Gastrocnemius medialis (tissue), 4 donors: ENCODE data around the gene SF3A1. TPM values are rescaled to one million over a fixed set of nuclear protein-coding genes. Genes with fewer than 3 reads are reported as not detected.

ENCODE experiments used
- ATAC-seq, 2 donors: fragments of 150-250 bp; one replicate each; pipeline ENCODE4 v1.9.1; 2016
- DNase-seq, 2 donors: peaks; one replicate each; pipeline ENCODE4 v3.0.0-alpha.2; 2019
- H3K27ac ChIP-seq, 4 donors: fragments of 200-600 bp; sonication (generic); 1 replicate in 1 of 4; 2 replicates in 3 of 4; pipeline ENCODE4 v1.5.1; 2016 to 2018; ENCODE audit warnings: mild to moderate bottlenecking in 2 of 4, moderate library complexity in 1 of 4
- H3K27me3 ChIP-seq, 3 donors: fragments of 200-600 bp; sonication (generic) in 2 of 3; 1 replicate in 1 of 3; 2 replicates in 2 of 3; pipeline versions ENCODE4 v1.5.1 to v1.6.0; 2016 to 2019; ENCODE audit warnings: mild to moderate bottlenecking in 1 of 3, moderate library complexity in 1 of 3
- H3K36me3 ChIP-seq, 2 donors: fragments of 200-600 bp; sonication (generic) in 1 of 2; one replicate each; pipeline ENCODE4 v1.5.1; 2017 to 2018
- H3K4me1 ChIP-seq, 2 donors: fragments of 200-600 bp; sonication (generic) in 1 of 2; one replicate each; pipeline ENCODE4 v1.5.1; 2016 to 2017; ENCODE audit warnings: mild to moderate bottlenecking in 2 of 2
- H3K4me3 ChIP-seq, 4 donors: fragments of 200-600 bp; sonication (generic) in 3 of 4; 1 replicate in 1 of 4; 2 replicates in 3 of 4; pipeline ENCODE4 v1.5.1; 2016 to 2019; ENCODE audit warnings: mild to moderate bottlenecking in 2 of 4
- H3K9me3 ChIP-seq, 3 donors: fragments of 200-600 bp; sonication (generic) in 2 of 3; 1 replicate in 1 of 3; 2 replicates in 2 of 3; pipeline ENCODE4 v1.5.1; 2016 to 2019
- POLR2A ChIP-seq, 2 donors: fragments of 450-650 bp; IDR thresholded peaks; one replicate each; pipeline ENCODE4 v1.6.1; 2017; ENCODE audit warnings: antibody characterized with exemption in 2 of 2, mild to moderate bottlenecking in 2 of 2, moderate library complexity in 2 of 2
- in situ Hi-C, 4 donors: fragments of 200-750 bp; cut with MboI; loops; one replicate each; pipeline versions ENCODE4 v1.15.0 to v1.8.0; 2017; ENCODE audit warnings: low sequenced_read_pairs in 4 of 4
- intact Hi-C: fragments of 100-400 bp; cut with DNase I; formaldehyde crosslinking; loops from one replicate; pipeline ENCODE4 v1.15.1; 2023; ENCODE audit warnings: low total_unique reads
- total RNA-seq, 4 donors: library from RNA; depleted of rRNA; stranded (reverse); fragments of >200 nt; gene quantifications; one replicate each; pipeline versions ENCODE4 v1.1.0 to v1.2.3, GENCODE V29; 2016
- TF ChIP-seq, protein P1 (sequence below), 5 experiments: fragments of 450-650 bp in 3 of 5; fragments of 200-600 bp in 2 of 5; sonication (generic) in 2 of 5; IDR thresholded peaks in 4 of 5; conservative IDR thresholded peaks in 1 of 5; 1 replicate in 4 of 5; 2 replicates in 1 of 5; pipeline ENCODE4 v1.5.1; 2016 to 2019; ENCODE audit warnings: antibody characterized with exemption in 5 of 5, mild to moderate bottlenecking in 3 of 5, moderate library complexity in 3 of 5

Gene SF3A1
- total RNA-seq, 4 donors from 2014 or later = 36.0 to 145 (median 94.5) TPM

GRCh38 chr22:30328466-30329049 lies 28.1 kb downstream of the SF3A1 start:
- TF ChIP-seq POLR2A (IDR thresholded peaks at IDR 0.05) = no peak
- TF ChIP-seq, protein P1, sequence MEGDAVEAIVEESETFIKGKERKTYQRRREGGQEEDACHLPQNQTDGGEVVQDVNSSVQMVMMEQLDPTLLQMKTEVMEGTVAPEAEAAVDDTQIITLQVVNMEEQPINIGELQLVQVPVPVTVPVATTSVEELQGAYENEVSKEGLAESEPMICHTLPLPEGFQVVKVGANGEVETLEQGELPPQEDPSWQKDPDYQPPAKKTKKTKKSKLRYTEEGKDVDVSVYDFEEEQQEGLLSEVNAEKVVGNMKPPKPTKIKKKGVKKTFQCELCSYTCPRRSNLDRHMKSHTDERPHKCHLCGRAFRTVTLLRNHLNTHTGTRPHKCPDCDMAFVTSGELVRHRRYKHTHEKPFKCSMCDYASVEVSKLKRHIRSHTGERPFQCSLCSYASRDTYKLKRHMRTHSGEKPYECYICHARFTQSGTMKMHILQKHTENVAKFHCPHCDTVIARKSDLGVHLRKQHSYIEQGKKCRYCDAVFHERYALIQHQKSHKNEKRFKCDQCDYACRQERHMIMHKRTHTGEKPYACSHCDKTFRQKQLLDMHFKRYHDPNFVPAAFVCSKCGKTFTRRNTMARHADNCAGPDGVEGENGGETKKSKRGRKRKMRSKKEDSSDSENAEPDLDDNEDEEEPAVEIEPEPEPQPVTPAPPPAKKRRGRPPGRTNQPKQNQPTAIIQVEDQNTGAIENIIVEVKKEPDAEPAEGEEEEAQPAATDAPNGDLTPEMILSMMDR (IDR thresholded peaks at IDR 0.05 in 4 of 5, conservative IDR thresholded peaks at IDR 0.05 in 1 of 5) = no peak
- peaks cover 0 to 20% of the 10 kb centered on the region in 2 donors for H3K36me3 ChIP-seq
- no peak for ATAC-seq
- DNase-seq = no peak
- intact Hi-C loops (loop anchor here (5.0 kb wide), 2 partner anchors 59 to 1531 kb away; partner anchors contain the start of gene RNF215), in situ Hi-C loops (no loop called here)
- H3K4me1 ChIP-seq = peaks cover 20 to 27% of the 10 kb centered on the region in 2 donors
- H3K9me3 ChIP-seq = no peaks in the 10 kb centered on the region
- no peak overlapping the region for H3K4me3 ChIP-seq
- no peaks in the 10 kb centered on the region for H3K27me3 ChIP-seq
- H3K27ac ChIP-seq = no peak overlapping the region

DNA sequence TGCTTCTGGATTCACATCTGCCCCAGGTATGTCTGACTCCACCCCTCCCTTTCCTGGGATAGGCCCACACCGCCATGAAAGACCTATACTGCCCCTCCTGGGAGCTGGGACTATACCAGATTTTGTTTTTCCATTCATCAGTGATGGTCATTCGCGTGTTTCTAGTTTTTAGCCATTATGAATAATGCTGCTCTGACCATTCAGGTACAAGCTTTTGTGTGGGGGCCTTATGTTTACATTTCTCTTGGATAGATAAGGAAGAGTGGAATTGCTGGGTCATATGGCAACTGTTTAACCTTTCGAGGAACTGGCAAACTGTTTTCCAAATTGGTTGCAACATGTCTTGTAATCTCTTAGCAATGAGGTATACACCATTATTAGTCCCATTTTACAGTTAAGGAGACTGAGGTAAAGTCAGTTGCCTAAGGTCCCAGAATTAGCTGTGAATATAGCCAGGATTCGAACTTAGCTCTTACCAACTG lies 28.8 kb downstream of the SF3A1 start:
- no peak overlapping the region for H3K4me3 ChIP-seq
- TF ChIP-seq, protein P1 (IDR thresholded peaks at IDR 0.05 in 4 of 5, conservative IDR thresholded peaks at IDR 0.05 in 1 of 5) = no peak
- no peak for TF ChIP-seq POLR2A (IDR thresholded peaks at IDR 0.05)
- in situ Hi-C loops = no loop called here
- peak overlapping the region in 1 of 4 donors; percentile 75 for H3K27ac ChIP-seq
- ATAC-seq (no peak), DNase-seq (no peak)
- H3K4me1 ChIP-seq = peaks cover 21 to 30% of the 10 kb centered on the region in 2 donors
- peaks cover 0 to 13% of the 10 kb centered on the region in 2 donors for H3K36me3 ChIP-seq
- H3K9me3 ChIP-seq = no peaks in the 10 kb centered on the region
- H3K27me3 ChIP-seq = no peaks in the 10 kb centered on the region
- intact Hi-C loops = loop anchor here (1.0 to 5.0 kb wide), 3 partner anchors 28 to 1531 kb away; partner anchors contain the start of genes RNF215 and SF3A1

- DNase-seq (peak; percentile 73 to 88), ATAC-seq (peak; percentile 84 to 92)
- peak; percentile 75 to 84 for TF ChIP-seq POLR2A (IDR thresholded peaks at IDR 0.05)
- TF ChIP-seq, protein P1 (IDR thresholded peaks at IDR 0.05 in 4 of 5, conservative IDR thresholded peaks at IDR 0.05 in 1 of 5) = no peak
- Histone ChIP-seq H3K27ac (peak within 1 kb of the TSS; percentile 81 to 84 (median 82)), H3K27me3 (no peaks in the 10 kb centered on the region), H3K4me3 (peak within 1 kb of the TSS; percentile 83 to 99 (median 87)), H3K9me3 (no peaks in the 10 kb centered on the region), H3K36me3 (peaks cover 0 to 2% of the 10 kb centered on the region in 2 donors), H3K4me1 (peaks cover 21 to 30% of the 10 kb centered on the region in 2 donors)
- intact Hi-C loops = loop anchor here (1.0 to 5.0 kb wide), 4 partner anchors 29 to 1530 kb away; partner anchors contain the start of genes CASTOR1, RNF215 and SF3A1
- in situ Hi-C loops = no loop called here
Observed at GRCh38 chr22:30326706-30327362, 29.9 kb downstream of the SF3A1 start, which contains the start of gene TBC1D10A. TSS of gene TBC1D10A (minus strand) at chr22:30326941. CDS start at chr22:30326881, 60 bp downstream.

GRCh38 chr22:30326255-30326705 lies 30.4 kb downstream of the SF3A1 start:
- peak overlapping the region; percentile 81 to 84 (median 82) for H3K27ac ChIP-seq
- peak in 1 of 2 donors; percentile 28 for DNase-seq
- intact Hi-C loops = loop anchor here (1.0 to 5.0 kb wide), 3 partner anchors 37 to 1529 kb away; partner anchors contain the start of genes CASTOR1 and RNF215
- peak; percentile 40 to 44 for ATAC-seq
- H3K9me3 ChIP-seq = no peaks in the 10 kb centered on the region
- no peak for TF ChIP-seq POLR2A (IDR thresholded peaks at IDR 0.05)
- TF ChIP-seq, protein P1 (IDR thresholded peaks at IDR 0.05 in 4 of 5, conservative IDR thresholded peaks at IDR 0.05 in 1 of 5) = no peak
- H3K4me1 ChIP-seq = peaks cover 25 to 32% of the 10 kb centered on the region in 2 donors
- in situ Hi-C loops = no loop called here
- H3K27me3 ChIP-seq = no peaks in the 10 kb centered on the region
- no peaks in the 10 kb centered on the region for H3K36me3 ChIP-seq
- H3K4me3 ChIP-seq = peak overlapping the region; percentile 83 to 99 (median 87)
